IMR-90 (cell line): ENCODE data around the gene COL19A1. TPM values are rescaled to one million over a fixed set of nuclear protein-coding genes. Genes with fewer than 3 reads are reported as not detected.

Source experiments
- ATAC-seq: fragments of 200-7000 bp; cut with Tn5 transposase; 2 replicates; pipeline ENCODE4 v1.9.1; 2020; ENCODE audit warnings: low read depth, mild to moderate bottlenecking, moderate library complexity
- BruUV-seq: library from RNA; stranded (reverse); fragments of 400-500 nt; replicated peaks from 2 replicates; lab custom pipeline; 2021; lab: Mats Ljungman, UMichigan
- CTCF ChIA-PET: fragments of 300-600 bp; formaldehyde crosslinking; extraction: SDS; loops from one replicate; lab custom pipeline; 2021; ENCODE audit warnings: antibody characterized with exemption; lab: Yijun Ruan, JAX
- POLR2A ChIA-PET: fragments of 300-600 bp; sonication (Branson Sonifier 250); formaldehyde crosslinking; loops from one replicate; lab custom pipeline; 2022; ENCODE audit warnings: antibody characterized with exemption; ENCODE audit not compliant: unreplicated experiment; lab: Charles Lee
- DNase-seq: peaks from one replicate; pipeline ENCODE4 v3.0.0; 2013
- H2AFZ ChIP-seq: replicated peaks from 2 replicates; pipeline ENCODE3; 2013; ENCODE audit warnings: low read length, mild to moderate bottlenecking; ENCODE audit not compliant: poor library complexity
- H2AK5ac ChIP-seq: 2 replicates; pipeline ENCODE4 v1.6.1; 2013; ENCODE audit warnings: low read depth, low read length, inconsistent platforms
- H2AK9ac ChIP-seq: replicated peaks from 2 replicates; pipeline ENCODE3; 2013; ENCODE audit warnings: mild to moderate bottlenecking, low read depth, low read length, moderate library complexity; ENCODE audit not compliant: poor library complexity
- H2BK120ac ChIP-seq: 2 replicates; pipeline ENCODE4 v1.6.1; 2013; ENCODE audit warnings: low read depth, low read length, inconsistent platforms
- H2BK15ac ChIP-seq: 3 replicates; pipeline ENCODE4 v1.6.1; 2013; ENCODE audit warnings: low read depth, low read length, inconsistent platforms
- H2BK20ac ChIP-seq: 2 replicates; pipeline ENCODE4 v1.6.1; 2013; ENCODE audit warnings: low read depth, mild to moderate bottlenecking, inconsistent platforms, low read length, moderate library complexity
- H2BK5ac ChIP-seq: 2 replicates; pipeline ENCODE4 v1.6.1; 2013; ENCODE audit warnings: mild to moderate bottlenecking, low read depth, low read length, inconsistent platforms; ENCODE audit not compliant: poor library complexity, severe bottlenecking
- H3K14ac ChIP-seq: replicated peaks from 2 replicates; pipeline ENCODE4 v1.6.1; 2013; ENCODE audit warnings: low read depth, low read length, inconsistent platforms
- H3K18ac ChIP-seq: 2 replicates; pipeline ENCODE4 v1.6.1; 2013; ENCODE audit warnings: low read depth, low read length, control low read depth
- H3K23ac ChIP-seq: 2 replicates; pipeline ENCODE4 v1.6.1; 2013; ENCODE audit warnings: low read depth, low read length, inconsistent platforms
- H3K27ac ChIP-seq: 2 replicates; pipeline ENCODE4 v1.5.1; 2013; ENCODE audit warnings: mild to moderate bottlenecking, control low read depth, low read length; ENCODE audit not compliant: insufficient read depth
- H3K27me3 ChIP-seq: 2 replicates; pipeline ENCODE4 v1.6.1; 2013; ENCODE audit warnings: low read length; ENCODE audit not compliant: control insufficient read depth, insufficient read depth
- H3K36me3 ChIP-seq: 2 replicates; pipeline ENCODE4 v1.6.1; 2013; ENCODE audit warnings: low read length, mixed read lengths; ENCODE audit not compliant: control insufficient read depth, insufficient read depth
- H3K4ac ChIP-seq: 2 replicates; pipeline ENCODE4 v1.6.1; 2013; ENCODE audit warnings: low read depth, low read length, inconsistent platforms
- H3K4me1 ChIP-seq: 2 replicates; pipeline ENCODE4 v1.6.1; 2013; ENCODE audit warnings: low read length, mixed read lengths; ENCODE audit not compliant: control insufficient read depth, insufficient read depth
- H3K4me2 ChIP-seq: 2 replicates; pipeline ENCODE4 v1.6.1; 2013; ENCODE audit warnings: low read depth, mild to moderate bottlenecking, control low read depth, low read length, moderate library complexity
- H3K4me3 ChIP-seq: 2 replicates; pipeline ENCODE4 v1.5.1; 2013; ENCODE audit warnings: low read depth, mild to moderate bottlenecking, control low read depth, low read length, moderate library complexity; ENCODE audit not compliant: insufficient read depth
- H3K56ac ChIP-seq: 2 replicates; pipeline ENCODE4 v1.6.1; 2013; ENCODE audit warnings: low read length, inconsistent platforms; ENCODE audit not compliant: insufficient read depth; ENCODE audit errors: extremely low read depth
- H3K79me1 ChIP-seq, 2 experiments: 2 replicates each; pipeline ENCODE4 v1.6.1; 2013; ENCODE audit warnings: low read length in 2 of 2, inconsistent platforms in 1 of 2, low read depth in 1 of 2
- H3K9ac ChIP-seq: 2 replicates; pipeline ENCODE4 v1.6.1; 2013; ENCODE audit warnings: low read depth, low read length, control low read depth
- H3K9me1 ChIP-seq: 2 replicates; pipeline ENCODE4 v1.6.1; 2013; ENCODE audit warnings: low read length, inconsistent platforms; ENCODE audit not compliant: insufficient read depth
- H3K9me3 ChIP-seq: 2 replicates; pipeline ENCODE4 v1.6.1; 2013; ENCODE audit warnings: low read length; ENCODE audit not compliant: control insufficient read depth, insufficient read depth
- H4K20me1 ChIP-seq: 2 replicates; pipeline ENCODE4 v1.6.1; 2013; ENCODE audit warnings: low read length, inconsistent platforms; ENCODE audit not compliant: insufficient read depth
- H4K5ac ChIP-seq: 2 replicates; pipeline ENCODE4 v1.6.1; 2013; ENCODE audit warnings: mild to moderate bottlenecking, low read depth, low read length, control low read depth
- H4K8ac ChIP-seq, 2 experiments: 2 replicates each; pipeline ENCODE4 v1.6.1; 2013; ENCODE audit warnings: low read depth in 2 of 2, low read length in 2 of 2, control low read depth in 1 of 2, inconsistent platforms in 1 of 2
- H4K91ac ChIP-seq: 2 replicates; pipeline ENCODE4 v1.6.1; 2013; ENCODE audit warnings: low read depth, low read length, inconsistent platforms; ENCODE audit not compliant: insufficient read depth
- BHLHE40 ChIP-seq: fragments of 150-350 bp; IDR thresholded peaks from 2 replicates; pipeline ENCODE4 v1.6.1; 2016; ENCODE audit warnings: mild to moderate bottlenecking, low read depth, low read length
- CEBPB ChIP-seq: IDR thresholded peaks from 2 replicates; pipeline ENCODE4 v1.6.1; 2012; ENCODE audit warnings: low read depth, low read length, improper control_type of control experiment
- CHD1 ChIP-seq: IDR thresholded peaks from 2 replicates; pipeline ENCODE4 v1.6.1; 2012; ENCODE audit warnings: low read depth, low read length, improper control_type of control experiment
- CTCF ChIP-seq: conservative IDR thresholded peaks from 2 replicates; pipeline ENCODE4 v1.5.1; 2012; ENCODE audit warnings: mild to moderate bottlenecking, low read depth, low read length, improper control_type of control experiment
- ELK1 ChIP-seq: fragments of 150-350 bp; IDR thresholded peaks from 2 replicates; pipeline ENCODE4 v1.6.1; 2016; ENCODE audit warnings: low read depth, mild to moderate bottlenecking, low read length, moderate library complexity, borderline replicate concordance
- FOS ChIP-seq: fragments of 150-350 bp; IDR thresholded peaks from 2 replicates; pipeline ENCODE4 v1.6.1; 2016; ENCODE audit warnings: low read depth, low read length
- MAZ ChIP-seq: IDR thresholded peaks from 2 replicates; pipeline ENCODE4 v1.6.1; 2012; ENCODE audit warnings: low read depth, mild to moderate bottlenecking, low read length, improper control_type of control experiment, moderate library complexity, borderline replicate concordance
- MXI1 ChIP-seq: IDR thresholded peaks from 2 replicates; pipeline ENCODE4 v1.6.1; 2012; ENCODE audit warnings: low read depth, mild to moderate bottlenecking, low read length, moderate library complexity, borderline replicate concordance
- NFE2L2 ChIP-seq: fragments of 150-350 bp; IDR thresholded peaks from 2 replicates; pipeline ENCODE4 v1.6.1; 2016; ENCODE audit warnings: low read depth, mild to moderate bottlenecking, low read length
- POLR2A ChIP-seq: IDR thresholded peaks from 2 replicates; pipeline ENCODE4 v1.6.1; 2012; ENCODE audit warnings: mild to moderate bottlenecking, low read depth, low read length
- RAD21 ChIP-seq: IDR thresholded peaks from 2 replicates; pipeline ENCODE4 v1.6.1; 2012; ENCODE audit warnings: low read length, improper control_type of control experiment
- RCOR1 ChIP-seq: IDR thresholded peaks from 2 replicates; pipeline ENCODE4 v1.6.1; 2012; ENCODE audit warnings: mild to moderate bottlenecking, low read length, improper control_type of control experiment; ENCODE audit not compliant: insufficient replicate concordance
- SMC3 ChIP-seq: fragments of 150-350 bp; IDR thresholded peaks from 2 replicates; pipeline ENCODE4 v1.6.1; 2016; ENCODE audit warnings: low read depth, mild to moderate bottlenecking, antibody characterized with exemption, low read length, moderate library complexity
- USF2 ChIP-seq: fragments of 150-350 bp; IDR thresholded peaks from 2 replicates; pipeline ENCODE4 v1.6.1; 2017; ENCODE audit warnings: mild to moderate bottlenecking, antibody characterized with exemption, low read length, low read depth
- WGBS, 2 experiments: methylation state at CpG; one replicate each; pipeline versions ENCODE4 v1.1.5 to v1.1.7; 2013; ENCODE audit warnings: missing lambda C conversion rate in 2 of 2; ENCODE audit not compliant: insufficient read length in 1 of 2; ENCODE audit errors: extremely low coverage in 2 of 2; 5-methylcytosine and 5-hydroxymethylcytosine counted together
- dilution Hi-C: fragments of 300-500 bp; cut with HindIII; formaldehyde crosslinking; loops from one replicate; pipeline ENCODE4 v1.14.3; 2018; ENCODE audit warnings: low sequenced_read_pairs; ENCODE audit not compliant: unreplicated experiment
- in situ Hi-C: fragments of 300-500 bp; cut with MboI; formaldehyde crosslinking; loops from 3 replicates; pipeline ENCODE4 v1.14.3; 2019; ENCODE audit warnings: low sequenced_read_pairs, inconsistent platforms, mixed read lengths
- intact Hi-C: fragments of 100-400 bp; cut with micrococcal nuclease; formaldehyde crosslinking; loops from 2 replicates; pipeline ENCODE4 v1.10.0; 2022
- polyA plus RNA-seq, 3 experiments: library from polyadenylated mRNA; depleted of rRNA; stranded (reverse); fragments of >200 nt; gene quantifications; 2 replicates each; pipeline ENCODE4 v1.2.3, GENCODE V29; 2012; ENCODE audit warnings: low replicate concordance in 1 of 3
- total RNA-seq: library from RNA; depleted of rRNA; stranded (reverse); fragments of >200 nt; gene quantifications from 2 replicates; pipeline ENCODE4 v1.2.3, GENCODE V29; 2012

The COL19A1 gene
- total and polyA plus RNA-seq, 2 of the 4 experiments (the other 2 are of a cell fraction) = under 0.01 TPM; not detected in 1

GRCh38 chr6:70241031-70241430 is 374.7 kb downstream of the COL19A1 start:
- Histone ChIP-seq H3K4me3 (no peak overlapping the region), H4K8ac (no peak overlapping the region), H2AK9ac (no peak overlapping the region), H3K9me3 (no peaks in the 10 kb centered on the region), H3K27ac (no peak overlapping the region), H2BK5ac (no peak overlapping the region), H3K36me3 (no peaks in the 10 kb centered on the region), H4K20me1 (no peaks in the 10 kb centered on the region), H3K79me1 (no peaks in the 10 kb centered on the region), H4K91ac (no peak overlapping the region), H3K18ac (no peak overlapping the region), H3K9me1 (no peaks in the 10 kb centered on the region), H2BK120ac (no peak overlapping the region), H3K23ac (no peak overlapping the region), H2BK15ac (no peak overlapping the region), H2BK20ac (no peak overlapping the region), H3K4me2 (no peak overlapping the region), H3K14ac (no peak overlapping the region), H3K9ac (no peak overlapping the region), H4K5ac (no peak overlapping the region), H3K27me3 (no peaks in the 10 kb centered on the region), H2AFZ (no peak overlapping the region), H3K56ac (no peak overlapping the region), H2AK5ac (no peak overlapping the region), H3K4me1 (no peaks in the 10 kb centered on the region), H3K4ac (no peak overlapping the region)
- in situ Hi-C loops (no loop called here), dilution Hi-C loops (no loop called here), intact Hi-C loops (no loop called here)
- DNase-seq = no peak
- POLR2A ChIA-PET = no interaction called here
- 60% methylated on average over 1 of the region's 3 CpGs; no CpG with 5 or more reads in 1 of the 2 experiments for WGBS, 2 experiments
- CTCF ChIA-PET = interaction anchor here (2.0 kb wide), 1 partner anchor 20 kb away, joined by 10 read pairs; no protein-coding TSS in a partner anchor
- no peak for TF ChIP-seq CTCF
- TF ChIP-seq CEBPB = no peak
- no peak for TF ChIP-seq NFE2L2
- TF ChIP-seq POLR2A = no peak
- no peak for TF ChIP-seq ELK1
- no peak for TF ChIP-seq CHD1
- TF ChIP-seq RAD21 = no peak
- no peak for TF ChIP-seq SMC3
- no peak for TF ChIP-seq BHLHE40
- no peak for TF ChIP-seq MXI1
- TF ChIP-seq USF2 = no peak
- TF ChIP-seq FOS = no peak
- TF ChIP-seq RCOR1 = no peak
- no peak for TF ChIP-seq MAZ
- ATAC-seq = no peak
- BruUV-seq = no TSS peak
